Body of pancreas (tissue), 4 donors: Measurements from ENCODE around the gene MADCAM1. TPM values are rescaled to one million over a fixed set of nuclear protein-coding genes. Genes with fewer than 3 reads are reported as not detected.

ENCODE experiments used
- ATAC-seq: fragments of 150-250 bp; one replicate; pipeline ENCODE4 v1.9.1; 2016
- DNase-seq, 4 donors: peaks; one replicate each; pipeline ENCODE4 v3.0.0-alpha.2; 2019
- H3K27ac ChIP-seq, 4 donors: fragments of 200-600 bp; sonication (generic); 1 replicate in 3 of 4; 2 replicates in 1 of 4; pipeline versions ENCODE4 v1.5.1 to v1.6.1; 2016 to 2019; ENCODE audit warnings: mild to moderate bottlenecking in 1 of 4, mixed read lengths in 1 of 4, moderate library complexity in 1 of 4
- H3K27me3 ChIP-seq, 2 donors: fragments of 200-600 bp; sonication (generic); one replicate each; pipeline ENCODE4 v1.6.0; 2016; ENCODE audit warnings: mild to moderate bottlenecking in 1 of 2
- H3K36me3 ChIP-seq, 2 donors: fragments of 200-600 bp; sonication (generic); replicated peaks in 1 of 2; 2 replicates each; pipeline ENCODE4 v1.5.1; 2016; ENCODE audit warnings: low read depth in 2 of 2; ENCODE audit not compliant: insufficient read depth in 1 of 2
- H3K4me1 ChIP-seq: fragments of 200-600 bp; sonication (generic); one replicate; pipeline ENCODE4 v1.6.0; 2016
- H3K4me3 ChIP-seq, 2 donors: fragments of 200-600 bp; sonication (generic); 1 replicate in 1 of 2; 2 replicates in 1 of 2; pipeline ENCODE4 v1.5.1; 2016 to 2019
- H3K9me3 ChIP-seq, 3 donors: fragments of 200-600 bp; sonication (generic); 1 replicate in 2 of 3; 2 replicates in 1 of 3; pipeline ENCODE4 v1.5.1; 2016
- POLR2A ChIP-seq, 3 donors: fragments of 450-650 bp; IDR thresholded peaks; one replicate each; pipeline ENCODE4 v1.6.1; 2016; ENCODE audit warnings: antibody characterized with exemption in 3 of 3, mild to moderate bottlenecking in 2 of 3
- WGBS, 2 donors: methylation state at CpG; one replicate each; pipeline ENCODE4 v1.1.5; 2017; 5-methylcytosine and 5-hydroxymethylcytosine counted together
- intact Hi-C: fragments of 100-400 bp; cut with DNase I; formaldehyde crosslinking; loops from one replicate; pipeline ENCODE4 v1.15.1; 2023
- total RNA-seq, 2 donors: library from RNA; depleted of rRNA; stranded (reverse); fragments of >200 nt; gene quantifications; one replicate each; pipeline ENCODE4 v1.1.0, GENCODE V29; 2016
- TF ChIP-seq, protein P1 (sequence below), 7 experiments: fragments of 450-650 bp in 4 of 7; fragments of 200-600 bp in 3 of 7; sonication (generic) in 3 of 7; IDR thresholded peaks; one replicate each; pipeline ENCODE4 v1.5.1; 2016 to 2019; ENCODE audit warnings: antibody characterized with exemption in 7 of 7

Gene MADCAM1
- total RNA-seq, 2 donors from 2014 or later, result 3.6 TPM; not detected in 1

- no peaks in the 10 kb centered on the region for H3K36me3 ChIP-seq
- H3K9me3 ChIP-seq, result no peaks in the 10 kb centered on the region
- H3K27ac ChIP-seq, result peak within 1 kb of the TSS; percentile 87 to 97 (median 95)
- peak within 1 kb of the TSS; percentile 60 to 94 for H3K4me3 ChIP-seq
- no peaks in the 10 kb centered on the region for H3K27me3 ChIP-seq
- TF ChIP-seq POLR2A (IDR thresholded peaks at IDR 0.05), result no peak
- TF ChIP-seq, protein P1, sequence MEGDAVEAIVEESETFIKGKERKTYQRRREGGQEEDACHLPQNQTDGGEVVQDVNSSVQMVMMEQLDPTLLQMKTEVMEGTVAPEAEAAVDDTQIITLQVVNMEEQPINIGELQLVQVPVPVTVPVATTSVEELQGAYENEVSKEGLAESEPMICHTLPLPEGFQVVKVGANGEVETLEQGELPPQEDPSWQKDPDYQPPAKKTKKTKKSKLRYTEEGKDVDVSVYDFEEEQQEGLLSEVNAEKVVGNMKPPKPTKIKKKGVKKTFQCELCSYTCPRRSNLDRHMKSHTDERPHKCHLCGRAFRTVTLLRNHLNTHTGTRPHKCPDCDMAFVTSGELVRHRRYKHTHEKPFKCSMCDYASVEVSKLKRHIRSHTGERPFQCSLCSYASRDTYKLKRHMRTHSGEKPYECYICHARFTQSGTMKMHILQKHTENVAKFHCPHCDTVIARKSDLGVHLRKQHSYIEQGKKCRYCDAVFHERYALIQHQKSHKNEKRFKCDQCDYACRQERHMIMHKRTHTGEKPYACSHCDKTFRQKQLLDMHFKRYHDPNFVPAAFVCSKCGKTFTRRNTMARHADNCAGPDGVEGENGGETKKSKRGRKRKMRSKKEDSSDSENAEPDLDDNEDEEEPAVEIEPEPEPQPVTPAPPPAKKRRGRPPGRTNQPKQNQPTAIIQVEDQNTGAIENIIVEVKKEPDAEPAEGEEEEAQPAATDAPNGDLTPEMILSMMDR (IDR thresholded peaks at IDR 0.05), result no peak
- ATAC-seq, result peak; percentile 69
- peaks cover 29% of the 10 kb centered on the region for H3K4me1 ChIP-seq
- peak; percentile 62 to 81 (median 78) for DNase-seq
- WGBS, 2 donors, result 0 to 2% methylated on average over 9 to 33 of the region's 85 CpGs
- intact Hi-C loops, result no loop called here
Measured at GRCh38 chr19:460877-461720, 35.2 kb upstream of the MADCAM1 start, which contains the start of gene SHC2. TSS of gene SHC2 (minus strand) at chr19:461033. CDS start at chr19:460996, 37 bp downstream.

- intact Hi-C loops, result no loop called here
- H3K9me3 ChIP-seq, result no peaks in the 10 kb centered on the region
- no peaks in the 10 kb centered on the region for H3K27me3 ChIP-seq
- H3K4me3 ChIP-seq, result no peak overlapping the region
- peak overlapping the region; percentile 85 to 96 (median 90) for H3K27ac ChIP-seq
- H3K36me3 ChIP-seq, result no peaks in the 10 kb centered on the region
- DNase-seq (peak; percentile 92 to 95 (median 93)), ATAC-seq (peak; percentile 85)
- peaks cover 29% of the 10 kb centered on the region for H3K4me1 ChIP-seq
- 0 to 9% methylated on average over 1 to 56 of the region's 60 CpGs for WGBS, 2 donors
- TF ChIP-seq, protein P1 (IDR thresholded peaks at IDR 0.05), result no peak
- TF ChIP-seq POLR2A (IDR thresholded peaks at IDR 0.05), result peak; percentile 76 to 80 (median 77)
Measured at GRCh38 chr19:461721-462551, 34.4 kb upstream of the MADCAM1 start.

DNA sequence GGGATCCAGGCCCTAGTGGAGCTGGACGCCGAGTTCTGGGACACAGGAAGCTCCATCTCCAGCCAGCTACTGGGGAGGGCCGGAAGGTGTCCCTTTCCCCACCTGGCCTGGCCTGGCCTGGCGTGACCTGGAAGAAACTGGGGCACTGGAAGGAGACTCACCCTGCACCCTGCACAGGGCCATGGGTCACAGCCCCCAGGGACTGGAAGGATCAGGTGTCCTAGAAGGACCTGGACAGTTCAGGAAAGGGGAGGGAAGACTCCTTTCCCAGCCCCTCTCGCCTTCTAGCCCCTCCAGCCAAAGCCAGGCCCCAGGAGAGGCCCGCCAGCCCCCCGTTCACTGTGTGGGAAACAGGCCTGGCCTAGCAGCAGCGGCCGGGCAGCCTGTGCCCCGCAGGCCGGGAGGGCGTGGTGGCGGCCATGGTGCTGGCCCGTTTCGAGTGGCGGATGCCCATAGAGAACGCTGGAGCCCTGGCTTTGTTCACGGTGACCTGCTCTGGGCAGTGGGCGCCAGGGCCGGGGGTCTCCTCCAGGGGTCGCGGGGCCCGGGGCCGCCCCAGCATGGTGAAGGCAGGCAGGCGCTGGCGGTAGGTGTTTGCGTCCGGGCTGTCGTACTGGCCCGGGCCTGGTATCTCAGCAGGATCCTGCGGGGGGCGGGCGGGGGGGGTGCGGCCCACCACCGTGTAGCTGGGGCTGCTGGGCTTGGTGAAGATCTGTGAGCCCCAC, 32.6 kb upstream of the MADCAM1 start:
- ATAC-seq (no peak), DNase-seq (no peak)
- WGBS, 2 donors, result 76 to 85% methylated on average over 4 to 24 of the region's 35 CpGs
- Histone ChIP-seq H3K9me3 (no peaks in the 10 kb centered on the region), H3K4me1 (peaks cover 15% of the 10 kb centered on the region), H3K36me3 (no peaks in the 10 kb centered on the region), H3K27me3 (no peaks in the 10 kb centered on the region), H3K27ac (no peak overlapping the region), H3K4me3 (no peak overlapping the region)
- TF ChIP-seq, protein P1 (IDR thresholded peaks at IDR 0.05), result no peak
- no peak for TF ChIP-seq POLR2A (IDR thresholded peaks at IDR 0.05)
- intact Hi-C loops, result no loop called here

GRCh38 chr19:464208-464545, 32.1 kb upstream of the MADCAM1 start:
- TF ChIP-seq, protein P1 (IDR thresholded peaks at IDR 0.05), result no peak
- no peak for TF ChIP-seq POLR2A (IDR thresholded peaks at IDR 0.05)
- Histone ChIP-seq H3K36me3 (no peaks in the 10 kb centered on the region), H3K27ac (no peak overlapping the region), H3K9me3 (no peaks in the 10 kb centered on the region), H3K27me3 (no peaks in the 10 kb centered on the region), H3K4me1 (peaks cover 10% of the 10 kb centered on the region), H3K4me3 (no peak overlapping the region)
- ATAC-seq, result no peak
- WGBS, 2 donors, result 84 to 94% methylated on average over 3 to 9 of the region's 9 CpGs
- no peak for DNase-seq
- intact Hi-C loops, result no loop called here
